Neural crest cell (in vitro differentiated cells): Measurements from ENCODE around the gene LILRA6. TPM values are rescaled to one million over a fixed set of nuclear protein-coding genes. Genes with fewer than 3 reads are reported as not detected.

Experiments
- DNase-seq: peaks from one replicate; pipeline ENCODE4 v3.0.0; 2021; ENCODE audit warnings: low read depth, mixed read lengths, low spot score
- H3K27ac Mint-ChIP-seq: one replicate; pipeline ENCODE4 v1.8.0; 2021; ENCODE audit warnings: mild to moderate bottlenecking, mixed read lengths; ENCODE audit not compliant: unreplicated experiment
- H3K27me3 Mint-ChIP-seq: 2 replicates; pipeline ENCODE4 v1.8.0; 2021; ENCODE audit warnings: low read depth, mild to moderate bottlenecking, mixed read lengths
- H3K36me3 Mint-ChIP-seq: 2 replicates; pipeline ENCODE4 v1.8.0; 2021; ENCODE audit warnings: low read depth, mild to moderate bottlenecking, mixed read lengths
- H3K4me1 Mint-ChIP-seq: 2 replicates; pipeline ENCODE4 v1.8.0; 2021; ENCODE audit warnings: mixed read lengths
- H3K4me3 Mint-ChIP-seq: one replicate; pipeline ENCODE4 v1.8.0; 2021; ENCODE audit warnings: mild to moderate bottlenecking, mixed read lengths
- H3K9me3 Mint-ChIP-seq: 2 replicates; pipeline ENCODE4 v1.8.0; 2021; ENCODE audit warnings: mixed read lengths
- total RNA-seq: library from RNA; stranded (reverse); gene quantifications from 2 replicates; pipeline ENCODE4 v1.2.1, GENCODE V29; 2021
- TF ChIP-seq, protein P1 (sequence below): fragments of 200-600 bp; sonication (generic); conservative IDR thresholded peaks from 2 replicates; pipeline ENCODE4 v1.5.0; 2021; ENCODE audit warnings: antibody characterized with exemption, mild to moderate bottlenecking

LILRA6 gene
- total RNA-seq, 1 donor from 2014 or later, result not detected

DNA sequence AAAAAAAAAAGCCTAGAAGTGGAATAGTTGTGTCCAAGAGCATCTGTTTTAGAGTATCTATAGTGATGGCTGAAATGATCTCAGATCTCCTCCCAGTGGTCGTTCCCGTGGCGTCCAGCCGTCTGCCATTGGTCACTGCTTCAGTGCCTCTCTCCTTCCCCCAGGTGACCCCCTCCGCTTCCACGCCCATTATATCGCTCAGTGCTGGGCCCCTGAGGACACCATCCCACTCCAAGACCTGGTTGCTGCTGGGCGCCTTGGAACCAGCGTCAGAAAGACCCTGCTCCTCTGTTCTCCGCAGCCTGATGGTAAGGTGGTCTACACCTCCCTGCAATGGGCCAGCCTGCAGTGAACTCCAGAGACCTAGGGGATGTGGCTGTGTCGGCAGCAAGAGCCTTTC, 49.6 kb downstream of the LILRA6 start:
- peak overlapping the region; percentile 76 for H3K4me3 Mint-ChIP-seq
- no peak for DNase-seq
- peaks cover 29% of the 10 kb centered on the region for H3K4me1 Mint-ChIP-seq
- no peaks in the 10 kb centered on the region for H3K27me3 Mint-ChIP-seq
- H3K27ac Mint-ChIP-seq, result no peak overlapping the region
- no peaks in the 10 kb centered on the region for H3K9me3 Mint-ChIP-seq
- peaks cover 7% of the 10 kb centered on the region for H3K36me3 Mint-ChIP-seq
- TF ChIP-seq, protein P1, sequence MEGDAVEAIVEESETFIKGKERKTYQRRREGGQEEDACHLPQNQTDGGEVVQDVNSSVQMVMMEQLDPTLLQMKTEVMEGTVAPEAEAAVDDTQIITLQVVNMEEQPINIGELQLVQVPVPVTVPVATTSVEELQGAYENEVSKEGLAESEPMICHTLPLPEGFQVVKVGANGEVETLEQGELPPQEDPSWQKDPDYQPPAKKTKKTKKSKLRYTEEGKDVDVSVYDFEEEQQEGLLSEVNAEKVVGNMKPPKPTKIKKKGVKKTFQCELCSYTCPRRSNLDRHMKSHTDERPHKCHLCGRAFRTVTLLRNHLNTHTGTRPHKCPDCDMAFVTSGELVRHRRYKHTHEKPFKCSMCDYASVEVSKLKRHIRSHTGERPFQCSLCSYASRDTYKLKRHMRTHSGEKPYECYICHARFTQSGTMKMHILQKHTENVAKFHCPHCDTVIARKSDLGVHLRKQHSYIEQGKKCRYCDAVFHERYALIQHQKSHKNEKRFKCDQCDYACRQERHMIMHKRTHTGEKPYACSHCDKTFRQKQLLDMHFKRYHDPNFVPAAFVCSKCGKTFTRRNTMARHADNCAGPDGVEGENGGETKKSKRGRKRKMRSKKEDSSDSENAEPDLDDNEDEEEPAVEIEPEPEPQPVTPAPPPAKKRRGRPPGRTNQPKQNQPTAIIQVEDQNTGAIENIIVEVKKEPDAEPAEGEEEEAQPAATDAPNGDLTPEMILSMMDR, result no peak

DNA sequence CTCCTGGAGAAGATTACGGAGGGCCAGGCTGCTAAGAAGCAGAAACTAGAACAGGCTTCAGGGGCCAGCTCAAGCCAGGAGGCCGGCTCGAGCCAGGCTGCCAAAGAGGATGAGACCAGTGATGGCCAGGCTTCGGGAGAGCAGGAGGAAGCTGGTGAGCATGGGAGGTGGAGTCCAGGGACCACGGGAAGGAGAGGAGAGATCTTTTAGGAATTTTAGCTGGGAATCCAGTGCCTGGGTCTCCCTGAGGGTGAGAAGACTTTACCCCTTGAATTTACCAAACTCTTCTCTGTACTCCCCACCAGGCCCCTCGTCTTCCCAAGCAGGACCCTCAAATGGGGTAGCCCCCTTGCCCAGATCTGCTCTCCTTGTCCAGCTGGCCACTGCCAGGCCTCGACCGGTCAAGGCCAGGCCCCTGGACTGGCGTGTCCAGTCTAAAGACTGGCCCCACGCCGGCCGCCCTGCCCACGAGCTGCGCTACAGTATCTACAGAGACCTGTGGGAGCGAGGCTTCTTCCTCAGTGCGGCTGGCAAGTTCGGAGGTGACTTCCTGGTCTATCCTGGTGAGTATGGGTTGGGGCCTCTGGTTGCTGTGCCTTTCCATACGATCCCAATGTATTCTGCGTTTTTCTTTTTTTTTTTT, 50.7 kb downstream of the LILRA6 start:
- H3K27ac Mint-ChIP-seq, result peak overlapping the region; percentile 96
- H3K9me3 Mint-ChIP-seq, result no peaks in the 10 kb centered on the region
- peaks cover 37% of the 10 kb centered on the region for H3K4me1 Mint-ChIP-seq
- TF ChIP-seq, protein P1, result no peak
- peaks cover 7% of the 10 kb centered on the region for H3K36me3 Mint-ChIP-seq
- no peak for DNase-seq
- H3K4me3 Mint-ChIP-seq, result peak overlapping the region; percentile 98
- no peaks in the 10 kb centered on the region for H3K27me3 Mint-ChIP-seq

DNA sequence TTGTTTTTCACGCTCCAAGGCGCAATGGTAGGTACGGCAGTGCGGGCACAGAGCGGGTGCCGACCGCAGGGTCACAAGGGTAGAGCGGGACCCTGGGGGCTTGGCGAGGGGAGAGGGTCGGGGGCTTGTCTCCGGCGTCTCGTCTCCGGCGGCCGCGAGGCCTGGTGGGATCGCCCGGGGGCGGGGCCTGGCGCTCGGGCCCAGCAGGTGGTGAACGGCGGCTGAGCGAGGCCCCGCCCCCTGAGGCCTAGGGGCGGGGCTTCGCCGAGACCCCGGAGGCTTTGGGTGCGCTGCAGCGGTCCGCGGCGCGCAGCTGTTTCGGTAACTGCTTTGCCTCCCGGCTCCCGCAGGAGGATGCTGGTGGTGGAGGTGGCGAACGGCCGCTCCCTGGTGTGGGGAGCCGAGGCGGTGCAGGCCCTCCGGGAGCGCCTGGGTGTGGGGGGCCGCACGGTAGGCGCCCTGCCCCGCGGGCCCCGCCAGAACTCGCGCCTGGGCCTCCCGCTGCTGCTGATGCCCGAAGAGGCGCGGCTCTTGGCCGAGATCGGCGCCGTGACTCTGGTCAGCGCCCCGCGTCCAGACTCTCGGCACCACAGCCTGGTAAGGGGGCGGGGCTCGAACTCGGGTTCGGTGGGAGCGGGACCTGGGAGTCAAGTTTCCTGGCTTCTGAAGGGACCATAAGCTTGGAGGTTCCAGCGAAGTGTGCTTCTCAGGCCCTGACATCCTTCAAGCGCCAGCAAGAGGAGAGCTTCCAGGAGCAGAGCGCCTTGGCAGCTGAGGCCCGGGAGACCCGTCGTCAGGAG, 51.4 kb downstream of the LILRA6 start, which contains the start of gene TSEN34:
TSEN34 (plus strand) TSS at position 298 of the 800 bp plus-strand sequence; CDS start at position 355, 57 bp downstream.
- DNase-seq, result peak; percentile 83
- peaks cover 37% of the 10 kb centered on the region for H3K4me1 Mint-ChIP-seq
- peaks cover 10% of the 10 kb centered on the region for H3K36me3 Mint-ChIP-seq
- H3K4me3 Mint-ChIP-seq, result peak within 1 kb of the TSS; percentile 98
- H3K27me3 Mint-ChIP-seq, result no peaks in the 10 kb centered on the region
- H3K9me3 Mint-ChIP-seq, result no peaks in the 10 kb centered on the region
- TF ChIP-seq, protein P1, result no peak
- peak within 1 kb of the TSS; percentile 100 for H3K27ac Mint-ChIP-seq

DNA sequence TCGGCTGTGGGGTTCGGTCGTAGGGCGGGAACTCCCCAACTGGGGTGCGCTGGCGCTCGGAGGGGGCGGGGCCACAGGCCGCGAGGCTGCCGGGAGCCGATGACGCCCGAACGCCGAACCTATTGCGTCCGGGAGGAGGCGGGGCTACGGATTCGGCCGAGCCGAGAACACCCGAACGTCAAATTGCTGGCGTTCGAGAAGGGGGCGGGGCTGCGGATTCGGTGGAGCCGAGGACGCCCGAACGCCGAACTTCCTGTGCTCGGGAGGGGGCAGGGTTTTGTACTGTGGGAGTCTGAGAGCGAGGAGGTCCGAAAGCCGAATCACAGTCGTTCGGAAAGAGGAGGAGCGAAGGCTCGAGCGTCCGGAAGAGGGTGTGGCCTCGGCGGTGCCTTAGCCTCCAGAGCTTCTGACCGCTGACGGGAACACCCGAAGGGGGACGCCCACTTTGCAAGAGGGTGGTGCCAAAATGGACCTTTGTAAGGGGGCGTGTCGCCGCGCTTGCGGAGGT, 52.0 kb downstream of the LILRA6 start:
- DNase-seq, result peak; percentile 98
- Mint-ChIP-seq H3K36me3 (peaks cover 9% of the 10 kb centered on the region), H3K4me3 (peak overlapping the region; percentile 98), H3K9me3 (no peaks in the 10 kb centered on the region), H3K27ac (peak overlapping the region; percentile 100), H3K27me3 (no peaks in the 10 kb centered on the region), H3K4me1 (peaks cover 37% of the 10 kb centered on the region)
- TF ChIP-seq, protein P1, result no peak

DNA sequence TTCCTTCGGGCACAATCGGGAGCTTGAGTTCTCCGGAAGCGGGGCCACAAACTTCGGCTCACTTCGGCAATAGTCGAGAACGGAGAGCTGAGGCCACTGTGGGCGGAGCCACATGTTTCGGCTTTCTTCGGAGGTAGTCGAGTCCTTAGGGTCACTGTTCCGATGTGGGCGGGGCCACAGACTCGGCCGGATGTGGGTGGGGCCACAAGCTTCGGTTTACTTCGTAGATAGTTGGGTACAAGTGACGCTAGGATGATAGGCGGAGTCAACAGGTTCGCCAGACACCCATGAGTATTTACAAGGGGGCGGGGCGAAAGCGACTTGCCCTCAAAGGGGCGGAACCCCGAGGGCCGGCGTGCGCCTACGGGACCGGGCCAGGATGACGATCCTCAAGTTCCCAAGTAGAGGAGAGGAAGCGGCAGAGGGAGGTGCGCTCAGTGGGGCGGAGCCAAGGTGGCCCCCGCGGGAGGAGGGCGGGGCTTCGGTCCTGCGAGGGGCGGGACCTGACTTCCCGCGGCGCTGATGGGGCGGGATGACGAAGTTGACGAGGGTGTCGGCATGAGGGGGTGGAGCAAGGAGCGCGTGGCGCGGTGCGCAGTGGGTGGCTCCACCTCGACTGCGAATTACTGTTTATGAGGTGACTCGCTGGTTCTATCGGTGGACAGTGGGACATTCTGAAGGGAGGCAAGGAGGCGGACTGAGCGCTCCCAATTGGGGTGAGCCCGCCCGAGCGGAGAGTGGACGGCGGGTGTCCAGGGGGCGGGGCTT, 52.7 kb downstream of the LILRA6 start:
- peak overlapping the region; percentile 98 for H3K4me3 Mint-ChIP-seq

More for the DNA sequence above, 52.7 kb downstream of the LILRA6 start:
- Mint-ChIP-seq H3K36me3 (peaks cover 6% of the 10 kb centered on the region), H3K27me3 (no peaks in the 10 kb centered on the region), H3K27ac (peak overlapping the region; percentile 100), H3K9me3 (no peaks in the 10 kb centered on the region), H3K4me1 (peaks cover 37% of the 10 kb centered on the region)
- peak; percentile 100 for DNase-seq
- TF ChIP-seq, protein P1, result no peak
